Measurements from ENCODE around the gene OSBP2.
"Not testable (repeated sequence)": the region's sequence is repeated elsewhere in the genome, so short reads cannot be mapped to it uniquely, and the experiment has no call there.

The OSBP2 gene, protein sequence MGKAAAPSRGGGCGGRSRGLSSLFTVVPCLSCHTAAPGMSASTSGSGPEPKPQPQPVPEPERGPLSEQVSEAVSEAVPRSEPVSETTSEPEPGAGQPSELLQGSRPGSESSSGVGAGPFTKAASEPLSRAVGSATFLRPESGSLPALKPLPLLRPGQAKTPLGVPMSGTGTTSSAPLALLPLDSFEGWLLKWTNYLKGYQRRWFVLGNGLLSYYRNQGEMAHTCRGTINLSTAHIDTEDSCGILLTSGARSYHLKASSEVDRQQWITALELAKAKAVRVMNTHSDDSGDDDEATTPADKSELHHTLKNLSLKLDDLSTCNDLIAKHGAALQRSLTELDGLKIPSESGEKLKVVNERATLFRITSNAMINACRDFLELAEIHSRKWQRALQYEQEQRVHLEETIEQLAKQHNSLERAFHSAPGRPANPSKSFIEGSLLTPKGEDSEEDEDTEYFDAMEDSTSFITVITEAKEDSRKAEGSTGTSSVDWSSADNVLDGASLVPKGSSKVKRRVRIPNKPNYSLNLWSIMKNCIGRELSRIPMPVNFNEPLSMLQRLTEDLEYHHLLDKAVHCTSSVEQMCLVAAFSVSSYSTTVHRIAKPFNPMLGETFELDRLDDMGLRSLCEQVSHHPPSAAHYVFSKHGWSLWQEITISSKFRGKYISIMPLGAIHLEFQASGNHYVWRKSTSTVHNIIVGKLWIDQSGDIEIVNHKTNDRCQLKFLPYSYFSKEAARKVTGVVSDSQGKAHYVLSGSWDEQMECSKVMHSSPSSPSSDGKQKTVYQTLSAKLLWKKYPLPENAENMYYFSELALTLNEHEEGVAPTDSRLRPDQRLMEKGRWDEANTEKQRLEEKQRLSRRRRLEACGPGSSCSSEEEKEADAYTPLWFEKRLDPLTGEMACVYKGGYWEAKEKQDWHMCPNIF

DNA sequence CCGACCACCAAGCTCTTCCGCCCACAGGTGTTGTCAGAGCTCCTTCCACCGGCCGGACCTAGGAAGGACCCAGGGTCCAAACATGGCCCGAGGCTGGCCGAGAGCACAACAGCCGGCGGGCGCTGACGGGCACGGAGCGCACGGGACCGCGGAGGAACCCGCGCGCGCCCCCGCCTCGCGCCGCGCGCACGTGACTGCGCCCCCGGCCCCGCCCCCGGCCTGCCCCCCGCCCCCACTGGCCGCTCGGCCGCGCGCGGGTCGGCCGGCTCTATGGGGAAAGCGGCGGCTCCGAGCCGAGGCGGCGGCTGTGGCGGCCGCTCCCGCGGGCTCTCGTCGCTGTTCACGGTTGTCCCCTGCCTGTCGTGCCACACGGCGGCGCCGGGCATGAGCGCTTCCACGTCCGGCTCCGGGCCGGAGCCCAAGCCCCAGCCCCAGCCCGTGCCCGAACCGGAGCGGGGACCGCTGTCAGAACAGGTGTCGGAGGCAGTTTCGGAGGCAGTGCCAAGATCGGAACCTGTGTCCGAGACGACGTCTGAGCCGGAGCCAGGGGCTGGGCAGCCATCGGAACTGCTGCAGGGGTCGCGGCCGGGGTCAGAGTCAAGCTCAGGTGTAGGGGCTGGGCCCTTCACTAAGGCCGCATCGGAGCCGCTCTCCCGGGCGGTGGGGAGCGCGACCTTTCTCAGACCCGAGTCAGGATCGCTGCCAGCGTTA is at the start of gene OSBP2:
Gene OSBP2, plus strand, starts transcription at position 235 of the 711 bp plus-strand sequence. Its CDS starts 36 bp downstream, at position 271.
- DNase-seq, result peak; percentile 46

DNA sequence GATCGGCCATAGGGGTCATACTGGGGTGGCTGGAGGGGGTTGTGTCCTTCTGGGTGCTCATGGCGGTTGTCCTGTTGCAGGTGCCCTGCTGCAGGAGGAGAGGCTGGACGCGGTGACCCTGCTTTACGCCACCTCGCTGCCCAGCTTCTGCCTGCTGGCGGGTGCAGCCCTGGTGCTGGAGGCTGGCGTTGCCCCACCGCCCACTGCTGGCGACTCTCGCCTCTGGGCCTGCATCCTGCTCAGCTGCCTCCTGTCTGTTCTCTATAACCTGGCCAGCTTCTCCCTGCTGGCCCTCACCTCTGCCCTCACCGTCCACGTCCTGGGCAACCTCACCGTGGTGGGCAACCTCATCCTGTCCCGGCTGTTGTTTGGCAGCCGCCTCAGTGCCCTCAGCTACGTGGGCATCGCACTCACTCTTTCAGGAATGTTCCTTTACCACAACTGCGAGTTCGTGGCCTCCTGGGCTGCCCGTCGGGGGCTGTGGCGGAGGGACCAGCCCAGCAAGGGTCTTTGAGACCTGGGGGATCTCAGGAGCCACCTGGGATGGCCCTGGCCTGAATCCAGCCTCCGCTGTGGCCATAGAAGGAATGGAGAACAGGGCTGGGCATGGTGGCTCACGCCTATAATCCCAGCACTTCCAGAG is 48.0 kb upstream of the OSBP2 start:
- DNase-seq, result no peak

DNA sequence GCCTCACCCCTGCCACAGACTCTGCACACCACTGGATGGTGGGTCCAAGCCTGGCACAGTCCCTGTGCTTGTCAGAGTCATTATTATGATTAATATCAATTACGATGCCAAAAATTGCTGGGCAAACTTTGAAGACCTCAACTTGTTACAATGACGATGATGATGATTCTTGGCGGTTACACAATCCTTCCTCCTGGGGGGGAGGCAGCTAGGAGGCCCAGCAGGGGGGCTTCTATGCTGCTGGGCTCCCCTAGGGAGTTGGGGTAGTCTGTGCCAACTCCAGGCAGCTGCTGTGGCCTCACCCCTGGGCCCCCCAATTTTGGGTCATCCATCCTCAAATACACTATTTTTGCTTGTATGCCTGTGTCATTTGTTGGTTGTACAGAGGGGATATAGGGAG is 47.1 kb upstream of the OSBP2 start:
- no peak for DNase-seq

DNA sequence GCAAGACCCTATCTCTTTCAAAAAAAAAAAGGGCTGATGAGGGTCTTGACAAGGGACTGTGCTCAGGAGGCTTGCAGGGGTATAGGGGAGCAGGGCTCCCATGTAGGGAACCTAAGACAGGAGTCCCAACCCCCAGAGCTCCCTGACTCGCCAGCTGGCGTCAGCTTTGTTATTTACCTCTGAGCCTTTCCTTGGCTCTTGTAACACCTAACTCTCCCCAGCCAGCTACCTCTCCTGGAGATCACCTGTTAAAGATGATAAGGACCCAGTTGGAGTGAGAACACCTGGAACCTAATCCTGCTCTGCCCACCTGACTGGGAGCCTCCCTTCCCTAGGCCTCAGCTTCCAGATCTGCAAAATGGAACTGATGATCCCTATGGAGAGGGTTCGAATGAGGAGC is 45.8 kb upstream of the OSBP2 start:
- no peak for DNase-seq

DNA sequence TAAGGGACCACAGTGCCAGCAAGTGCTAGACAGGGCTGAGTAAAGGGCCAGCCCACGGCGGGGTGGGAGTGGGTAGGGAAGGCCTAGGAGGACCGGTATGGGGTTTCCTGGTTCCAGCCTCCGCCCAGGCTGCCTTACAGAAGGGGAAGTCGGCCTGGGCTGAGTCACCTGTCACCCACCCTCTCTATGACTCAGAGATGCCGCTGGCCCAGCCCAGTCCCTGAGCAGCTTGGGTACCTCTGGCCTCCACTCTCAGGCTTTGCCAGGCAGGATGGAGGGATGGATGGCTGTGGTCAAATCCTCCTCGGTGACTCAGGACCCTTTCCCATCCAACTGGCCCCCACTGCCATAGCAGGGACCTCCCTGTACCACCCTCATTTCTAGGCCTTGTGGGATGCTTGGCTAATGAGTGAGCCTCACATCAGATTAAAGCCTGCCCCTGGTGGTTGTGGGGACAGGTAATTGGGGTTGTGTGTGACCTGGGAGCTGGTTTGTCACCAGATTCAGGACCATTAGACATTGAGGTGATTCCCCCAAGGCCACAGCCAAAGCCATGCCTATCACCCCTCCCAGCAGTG is 45.2 kb upstream of the OSBP2 start:
- DNase-seq, result no peak

DNA sequence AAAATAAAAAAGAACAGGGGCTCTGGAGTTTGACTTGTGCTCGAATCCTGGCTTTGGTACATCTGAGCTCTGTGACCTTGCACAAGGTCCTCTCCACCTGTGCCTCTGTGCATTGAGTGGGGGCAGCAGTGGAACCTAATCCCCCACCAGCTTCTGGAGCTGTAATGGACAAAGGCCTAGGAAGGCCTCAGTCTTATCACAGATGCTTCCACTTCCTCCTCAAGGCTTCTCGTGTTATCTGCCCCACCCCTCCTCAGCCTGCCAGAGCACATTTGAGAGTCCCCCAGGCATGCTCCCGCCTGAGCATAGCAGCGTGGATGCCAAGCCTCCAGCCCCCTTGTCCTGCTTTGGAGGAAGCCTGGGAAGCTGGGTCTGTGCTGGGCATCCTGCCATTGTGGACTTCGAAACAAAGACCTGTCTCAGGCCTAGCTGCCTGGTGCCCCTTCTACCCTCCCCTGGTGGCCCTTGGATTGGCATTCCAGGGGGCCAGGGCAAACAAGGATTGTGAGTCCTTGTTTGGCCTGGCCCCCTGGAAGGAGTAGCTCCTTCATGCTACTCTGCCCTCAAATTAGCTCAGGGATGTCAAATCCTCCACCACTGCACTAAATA is 44.1 kb upstream of the OSBP2 start:
- no peak for DNase-seq

DNA sequence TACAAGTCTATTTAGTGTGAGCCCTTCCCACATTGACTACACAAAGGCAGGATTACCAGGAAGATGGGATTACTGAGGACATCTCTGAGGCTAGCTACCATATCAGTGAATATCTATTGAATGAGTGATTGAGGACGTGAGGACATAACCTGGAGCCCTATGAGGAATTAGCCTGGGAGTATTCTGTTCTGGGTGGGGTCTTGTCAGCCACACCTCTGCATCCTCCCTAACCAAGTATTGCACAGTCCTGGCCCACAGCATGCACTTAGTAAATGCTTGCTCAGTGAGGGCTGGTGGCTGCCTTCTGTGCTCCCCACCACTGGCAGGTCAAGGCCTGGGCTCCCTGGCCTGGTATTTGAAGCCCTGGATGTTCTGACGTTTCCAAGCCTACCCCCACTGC is 41.8 kb upstream of the OSBP2 start:
- DNase-seq, result no peak

DNA sequence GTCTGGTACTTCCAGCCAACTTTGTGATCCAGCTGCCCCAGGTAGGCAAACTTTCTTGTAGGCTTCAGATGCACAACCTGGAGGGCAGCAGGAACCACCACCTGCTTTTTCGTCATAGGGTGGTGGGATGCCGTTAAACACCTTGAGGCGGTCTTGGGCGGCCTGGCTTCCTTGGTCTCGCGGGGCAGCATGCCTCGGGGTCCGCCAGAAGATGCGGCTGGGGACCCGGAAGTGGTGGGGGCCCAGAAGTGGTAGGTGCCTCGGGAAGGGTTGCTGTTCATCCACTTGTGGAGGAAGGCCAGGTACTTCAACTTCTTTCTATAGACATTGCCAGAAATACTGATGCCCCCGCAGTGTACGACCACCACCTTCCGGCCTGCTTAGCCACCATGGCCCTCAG is 40.3 kb upstream of the OSBP2 start:
- no peak for DNase-seq

DNA sequence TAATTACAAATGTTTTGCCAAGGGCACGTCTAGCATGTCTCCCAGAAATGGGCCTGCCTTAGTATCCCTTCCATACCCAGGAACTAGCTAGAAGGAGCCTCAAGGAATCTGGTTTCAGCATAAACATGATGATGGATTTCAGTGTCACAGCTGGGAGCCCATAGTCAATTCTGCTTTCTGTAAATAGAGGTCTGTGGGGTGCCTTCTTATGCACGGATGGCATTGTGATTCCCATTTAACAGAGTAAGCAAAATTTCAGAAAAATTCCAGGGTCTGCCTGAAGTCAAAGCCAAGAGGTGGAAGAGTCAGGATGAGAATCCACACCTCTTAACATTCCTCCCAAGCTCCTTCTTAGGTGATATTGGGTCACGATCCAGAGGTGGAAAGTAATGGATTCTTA is 39.1 kb upstream of the OSBP2 start:
- DNase-seq, result no peak

DNA sequence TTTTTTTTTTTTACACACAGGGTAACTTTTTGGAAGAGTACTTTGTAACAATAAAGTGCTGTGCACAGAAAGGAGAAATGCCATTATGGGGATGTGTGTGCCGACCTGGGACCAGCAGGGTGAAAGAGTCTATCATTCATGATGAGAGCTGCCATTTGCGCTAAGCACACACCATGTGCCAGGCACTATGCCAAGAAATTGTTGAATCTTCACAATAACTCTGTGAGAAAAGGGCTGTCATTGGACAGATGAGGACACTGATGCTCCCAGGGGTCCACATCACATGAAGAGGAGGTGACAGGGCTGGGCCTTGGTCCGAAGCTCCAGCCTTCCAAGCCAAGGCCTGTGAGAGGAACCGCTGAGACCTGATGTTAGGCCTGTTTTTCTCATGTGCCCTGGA is 32.6 kb upstream of the OSBP2 start:
- DNase-seq, result peak; percentile 59

DNA sequence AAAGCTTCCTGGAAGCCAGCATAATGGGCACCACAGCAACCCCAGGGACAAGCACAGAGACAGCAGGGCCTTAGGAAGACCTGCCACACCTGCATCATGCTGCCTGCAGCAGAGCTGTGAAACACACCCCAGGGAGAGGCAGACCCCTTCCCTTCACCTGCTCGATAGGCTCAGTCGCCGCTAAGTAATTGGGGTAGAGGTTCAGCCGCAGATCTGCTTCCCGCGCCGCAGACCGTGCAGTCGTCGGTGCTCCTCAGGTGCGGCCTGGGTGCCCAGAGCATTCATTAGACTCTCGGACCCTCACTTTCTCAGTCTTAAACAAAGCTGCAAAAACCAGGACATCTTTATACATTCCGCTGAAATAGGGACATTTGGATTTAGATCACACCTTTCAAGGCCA is 29.9 kb upstream of the OSBP2 start:
- no peak for DNase-seq

DNA sequence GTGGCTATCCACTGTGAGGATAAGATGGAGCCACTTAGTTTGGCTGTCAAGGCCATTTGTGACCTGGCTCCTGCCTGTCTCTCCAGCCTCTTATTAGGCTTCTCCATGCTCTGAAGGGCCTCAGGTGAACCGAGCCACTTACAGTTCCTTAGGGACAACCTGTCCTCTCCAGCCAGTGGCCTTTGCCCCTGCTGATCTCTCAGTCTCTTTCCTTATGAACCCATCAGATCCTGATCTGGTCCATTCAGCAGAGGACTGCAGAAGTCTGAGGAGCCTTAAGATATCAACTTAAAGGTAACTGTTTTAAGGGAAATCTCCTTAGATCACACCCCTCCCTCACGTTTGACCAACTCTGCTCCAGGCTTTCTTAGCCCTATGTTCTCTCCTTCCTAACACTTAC is 29.4 kb upstream of the OSBP2 start:
- DNase-seq, result no peak

DNA sequence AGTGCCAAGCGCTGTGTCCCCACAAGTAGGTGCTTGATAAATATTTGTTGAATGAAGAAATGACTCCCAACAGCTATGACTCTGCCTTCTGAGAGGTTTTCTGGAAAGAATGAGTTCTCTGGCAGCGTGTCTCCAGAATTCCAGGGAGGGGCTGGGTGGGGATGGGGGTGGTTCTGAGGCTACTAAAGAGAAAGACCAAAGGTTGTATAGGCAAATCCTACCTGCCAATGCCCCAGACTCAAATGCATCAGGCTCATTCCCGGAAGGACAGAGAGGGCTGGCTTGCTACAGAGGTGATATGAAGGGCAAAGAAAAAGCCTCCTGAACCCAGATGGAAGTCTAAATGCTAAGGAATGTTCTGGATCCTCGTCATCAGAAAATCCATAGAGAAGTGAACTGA is 28.9 kb upstream of the OSBP2 start:
- DNase-seq, result no peak

DNA sequence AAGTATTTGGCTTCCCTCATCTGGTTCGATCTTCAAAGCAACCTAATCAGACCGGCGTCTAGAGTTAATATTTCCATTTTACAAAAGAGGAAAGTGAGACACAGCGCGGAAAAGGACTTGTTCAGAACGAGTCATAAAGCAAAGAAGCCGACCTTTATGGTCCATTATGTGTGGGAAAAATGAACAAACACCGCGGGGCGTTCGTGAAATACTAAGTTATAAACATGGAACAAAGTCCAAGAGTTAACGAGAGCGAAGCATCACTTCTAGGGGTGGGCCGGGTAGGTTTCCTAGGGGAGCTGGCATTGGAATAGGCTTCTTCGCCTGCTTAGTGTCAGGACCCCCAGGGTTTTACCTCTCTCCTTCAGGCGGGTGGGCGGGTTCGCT is 27.6 kb upstream of the OSBP2 start:
- no peak for DNase-seq

DNA sequence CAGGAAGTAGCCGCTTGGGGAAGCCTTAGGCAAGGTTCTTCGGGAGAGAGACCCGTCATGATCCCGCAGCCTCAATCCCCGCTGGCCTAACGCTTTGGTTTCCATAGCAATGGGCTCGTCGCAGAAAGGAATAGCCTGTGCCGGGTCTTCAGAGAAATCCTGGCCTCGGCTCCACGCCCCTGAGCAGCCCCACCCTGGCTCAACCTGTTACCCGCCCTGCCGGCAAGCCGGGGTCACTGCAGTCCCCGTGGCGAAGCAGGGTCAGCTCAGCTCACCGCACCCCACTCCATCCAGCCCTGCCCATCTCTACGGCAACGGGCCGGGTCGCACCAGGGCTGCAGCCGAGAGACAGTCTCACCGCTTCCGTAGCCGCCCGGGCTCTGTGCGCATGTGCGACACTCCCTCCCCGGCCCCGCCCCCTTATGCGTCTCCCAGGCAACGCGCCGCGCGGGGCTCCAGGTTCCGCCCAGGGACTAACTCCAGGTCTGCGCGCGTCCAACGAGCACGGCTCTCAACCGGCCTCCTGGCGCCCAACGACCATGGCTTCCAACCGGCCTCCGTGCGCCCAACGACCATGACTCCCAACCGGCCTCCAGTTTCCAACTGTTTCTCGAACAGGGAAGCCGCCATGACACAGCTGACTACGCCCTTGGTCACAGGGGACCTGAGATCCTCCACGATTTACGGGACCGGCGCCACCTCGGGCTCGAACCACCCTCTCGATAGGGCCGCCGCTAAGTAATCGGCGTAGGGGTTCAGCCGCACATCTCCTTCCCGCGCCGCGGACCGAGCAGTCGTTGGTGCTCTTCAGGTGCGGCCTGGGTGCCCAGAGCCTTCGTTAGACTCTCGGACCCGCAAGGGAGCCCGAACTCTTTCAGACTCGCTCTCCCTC is 26.9 kb upstream of the OSBP2 start, which contains the start of gene DUSP18:
Gene DUSP18, minus strand, starts transcription at position 382 of the 892 bp plus-strand sequence. CDS start 3,872 bp downstream, outside the sequence.
- DNase-seq, result peak; percentile 88

DNA sequence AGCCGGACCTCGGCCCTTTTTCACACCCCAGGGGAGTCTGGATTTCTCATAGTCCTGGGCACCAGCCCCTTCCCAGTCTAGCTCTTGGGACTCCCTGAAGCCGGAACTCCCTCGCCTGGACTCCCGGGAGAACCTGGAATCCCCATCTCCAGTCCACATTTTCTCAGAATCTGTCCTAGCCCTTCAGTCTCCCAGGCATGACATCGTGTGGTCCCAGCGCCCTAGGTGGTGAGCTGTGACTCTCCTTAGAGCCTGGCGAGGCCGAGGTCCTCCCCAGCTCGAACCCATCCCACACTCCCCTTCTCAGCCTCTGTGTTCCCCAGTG is 26.3 kb upstream of the OSBP2 start:
- DNase-seq, result peak; percentile 22

DNA sequence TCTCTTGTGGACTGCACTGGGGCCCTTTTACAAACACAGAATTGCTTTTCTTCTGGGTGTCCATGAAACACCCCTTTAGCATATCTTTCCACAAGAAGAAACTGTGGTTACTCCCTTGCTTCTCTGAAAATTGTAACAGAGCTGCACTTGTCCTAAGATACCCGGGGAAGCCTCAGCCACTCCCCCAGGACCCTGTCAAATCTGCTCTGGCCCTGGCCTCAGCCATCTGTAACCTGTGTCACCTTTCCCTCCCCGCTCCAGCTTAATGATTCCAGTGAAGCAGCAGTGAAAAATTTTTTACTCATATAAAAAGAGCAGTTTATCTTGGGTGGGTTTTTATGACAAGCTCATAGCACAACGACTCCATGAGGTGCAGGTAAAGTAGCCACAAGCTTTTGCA is 23.6 kb upstream of the OSBP2 start:
- DNase-seq, result no peak

DNA sequence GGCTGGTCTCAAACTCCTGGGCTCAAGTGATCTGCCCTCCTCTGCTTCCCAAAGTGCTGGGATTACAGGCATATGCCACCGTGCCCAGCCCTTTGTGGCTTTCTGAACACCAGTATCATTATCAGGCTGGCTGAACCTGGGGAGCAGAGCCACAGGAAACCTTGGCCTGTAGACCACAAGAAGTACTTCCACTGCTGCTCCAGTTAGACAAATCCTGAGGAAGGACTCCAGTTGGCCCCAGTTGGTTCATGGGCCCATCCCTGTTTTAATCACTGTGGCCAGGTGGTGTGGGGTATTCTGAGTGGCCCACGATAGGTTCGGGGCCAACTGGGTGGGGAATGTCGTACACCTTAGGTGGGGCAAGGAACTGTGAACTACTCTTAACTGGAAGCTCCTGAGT is 21.5 kb upstream of the OSBP2 start:
- DNase-seq, result no peak

DNA sequence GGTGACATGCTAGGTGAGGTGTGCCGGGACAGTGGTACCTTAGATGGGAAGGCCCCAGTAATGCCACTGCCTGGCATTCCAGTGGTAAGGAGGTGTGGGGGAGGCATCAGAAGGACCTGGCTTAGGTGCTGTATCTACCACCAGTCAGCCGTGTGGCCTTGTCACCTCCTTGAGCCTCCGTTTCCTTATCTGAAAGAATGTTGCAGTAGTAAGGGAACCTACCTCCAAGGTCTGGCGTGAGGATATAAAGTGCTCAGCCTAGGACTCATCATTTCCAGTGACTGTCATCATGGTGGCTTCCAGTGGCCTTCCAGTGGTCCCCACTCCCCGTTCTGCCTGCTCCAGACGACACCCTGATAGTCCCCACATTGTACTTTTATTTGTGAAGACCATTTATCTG is 20.2 kb upstream of the OSBP2 start:
- DNase-seq, result no peak

DNA sequence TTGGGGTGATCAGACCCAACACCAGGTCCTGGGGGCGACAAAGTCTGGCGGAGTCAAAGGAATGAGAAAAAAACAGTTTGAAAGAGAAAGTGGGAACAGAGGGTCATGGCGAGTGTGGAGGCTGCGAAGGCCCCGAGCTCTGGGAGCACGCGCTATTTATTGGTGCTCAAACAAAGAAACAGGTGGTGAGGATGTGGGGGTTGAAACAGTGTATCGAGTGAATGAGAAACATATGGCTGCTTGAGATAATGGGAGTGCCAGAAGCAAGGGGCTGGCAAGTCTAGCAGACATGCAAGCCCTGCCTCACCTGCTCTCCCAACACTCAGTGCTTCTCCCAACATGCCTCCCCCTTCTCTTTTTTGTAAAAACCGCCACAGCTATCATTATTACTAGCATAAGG is 19.2 kb upstream of the OSBP2 start:
- peak; percentile 6 for DNase-seq

DNA sequence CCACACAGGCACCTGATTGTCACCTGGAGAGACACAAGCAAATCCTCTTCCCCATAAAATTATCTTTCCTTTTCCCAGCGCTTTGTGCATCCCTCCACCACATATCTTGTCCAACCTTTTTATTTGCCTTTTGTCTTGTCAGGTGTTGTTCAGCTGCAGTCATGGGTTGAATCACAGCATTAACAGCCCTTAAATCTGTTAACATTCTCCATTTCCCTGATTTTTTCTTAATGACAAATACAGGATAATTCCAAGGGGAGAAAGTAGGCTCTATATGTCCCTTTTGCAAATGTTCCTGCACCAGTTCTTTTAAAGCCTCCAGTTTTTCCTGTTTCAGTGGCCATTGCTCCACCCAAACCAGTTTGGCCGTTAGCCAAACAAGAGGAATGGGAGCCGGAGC is 18.1 kb upstream of the OSBP2 start:
- DNase-seq, result not testable (repeated sequence)
